Activated T-helper 1 cell treated with anti-CD3 and anti-CD28 coated beads, Interleukin-2, amount 50 U/mL, for 16 hours (primary cell): Measurements from ENCODE around the gene TMEM126A.
"Not testable (repeated sequence)": the region's sequence is repeated elsewhere in the genome, so short reads cannot be mapped to it uniquely, and the experiment has no call there.

Experiments used
- DNase-seq, 2 donors: peaks; one replicate each; pipeline ENCODE4 v3.0.0-alpha.2; 2020; ENCODE audit warnings: low read depth in 1 of 2, low spot score in 1 of 2

TMEM126A gene

DNA sequence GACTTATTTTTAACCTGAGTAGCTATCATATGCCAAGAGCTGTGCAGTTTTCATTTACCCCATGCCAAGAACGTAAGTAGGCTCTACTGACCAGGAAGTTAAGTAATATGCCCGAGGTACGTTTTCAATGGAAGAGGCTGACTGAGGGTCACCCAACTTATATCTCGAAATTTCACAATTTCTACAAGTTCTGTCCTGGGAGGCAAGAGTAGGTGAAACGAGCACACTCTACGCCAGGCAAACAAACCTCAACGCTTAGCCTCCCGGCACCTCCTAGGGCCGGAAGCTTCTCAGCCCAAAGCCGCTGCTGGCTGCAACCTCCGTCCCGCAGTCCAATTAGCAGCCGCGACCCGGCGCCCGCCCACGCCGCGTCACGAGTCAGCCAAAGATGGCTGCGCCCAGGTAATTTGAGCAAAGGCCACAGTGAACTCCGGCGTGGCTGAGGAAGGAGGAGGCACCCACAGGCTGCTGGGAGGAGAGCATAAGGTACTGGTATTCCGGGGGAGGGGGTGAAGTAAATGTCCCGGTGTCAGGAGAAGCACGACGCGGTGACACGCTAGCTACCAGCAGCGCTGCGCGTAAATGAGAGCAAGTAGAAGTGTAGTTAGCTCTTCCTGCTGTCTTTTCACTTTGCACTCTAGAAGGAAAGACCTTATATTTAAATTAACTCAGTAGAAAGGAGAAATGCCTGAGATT lies at the start of gene TMEM126A:
TSS of gene TMEM126A (plus strand) at position 364 of the 696 bp plus-strand sequence. CDS start 2,289 bp downstream, outside the sequence.
- peak; percentile 80 to 84 for DNase-seq

DNA sequence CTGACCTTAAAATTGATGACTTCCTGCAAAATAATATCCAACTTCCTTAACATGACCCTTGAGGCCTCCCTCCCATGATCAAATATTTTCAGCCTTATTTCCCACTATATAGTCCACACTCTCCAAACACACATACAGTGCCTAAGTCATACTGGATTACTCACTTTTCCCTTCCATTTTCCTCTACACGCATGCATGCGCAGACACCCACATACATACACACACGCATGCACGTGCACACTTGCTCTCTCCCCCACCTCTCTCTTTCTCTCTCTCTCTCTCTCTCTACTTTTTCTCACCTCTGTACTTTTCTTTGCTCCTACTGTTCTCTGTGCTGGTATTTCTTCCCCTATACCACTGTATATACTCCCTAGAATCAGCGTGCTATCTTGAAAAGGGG lies 48.7 kb upstream of the TMEM126A start:
- DNase-seq = no peak

DNA sequence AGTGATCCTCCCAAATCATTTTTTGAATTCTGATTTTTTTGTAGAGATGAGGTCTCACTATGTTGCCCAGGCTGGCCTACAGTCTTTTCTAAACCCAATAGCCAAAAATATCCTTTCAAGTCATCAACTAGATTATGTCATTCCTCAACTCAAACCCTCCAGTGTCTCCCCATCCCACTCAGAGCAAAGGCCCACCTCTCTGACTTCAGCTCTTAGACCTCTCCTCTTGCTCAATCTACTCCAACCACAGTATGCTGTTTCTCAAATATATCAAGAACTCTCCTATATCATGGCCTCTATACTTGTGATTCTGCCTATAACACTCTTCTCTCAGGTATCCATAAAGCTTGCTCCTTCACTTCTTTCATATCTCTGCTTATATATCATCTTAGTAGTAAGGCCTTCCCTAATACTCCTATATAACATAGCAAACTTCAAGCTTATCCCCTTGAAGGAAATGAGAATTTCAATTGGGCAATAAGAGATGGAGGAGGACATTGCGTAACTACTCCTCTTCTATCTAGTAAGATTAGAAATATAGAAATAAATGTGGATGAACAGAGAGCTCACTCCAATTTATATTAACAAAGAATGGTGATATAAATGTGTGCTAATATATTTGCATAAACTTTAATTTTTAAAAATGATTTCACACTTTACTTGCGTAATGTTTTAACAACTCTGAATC lies 45.1 kb upstream of the TMEM126A start:
- no peak for DNase-seq

DNA sequence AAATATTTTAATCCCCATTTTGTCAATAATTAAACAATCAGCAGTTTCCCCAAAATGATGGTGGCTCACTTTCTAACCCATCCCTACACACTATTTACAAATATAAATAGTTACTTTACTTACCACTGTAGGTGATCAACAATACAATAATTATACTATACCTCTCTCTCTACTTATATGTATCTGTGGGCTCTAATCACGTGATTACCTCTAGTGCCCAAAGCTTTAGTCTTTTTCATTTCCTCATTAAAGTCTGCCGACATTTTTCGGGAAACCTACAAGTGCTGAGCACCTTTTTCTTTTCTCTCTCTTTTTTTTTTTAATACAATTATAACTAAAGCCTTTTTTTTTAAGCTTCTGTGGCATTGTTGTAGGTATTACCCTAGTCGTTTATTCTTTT lies 44.5 kb upstream of the TMEM126A start:
- DNase-seq = no peak

DNA sequence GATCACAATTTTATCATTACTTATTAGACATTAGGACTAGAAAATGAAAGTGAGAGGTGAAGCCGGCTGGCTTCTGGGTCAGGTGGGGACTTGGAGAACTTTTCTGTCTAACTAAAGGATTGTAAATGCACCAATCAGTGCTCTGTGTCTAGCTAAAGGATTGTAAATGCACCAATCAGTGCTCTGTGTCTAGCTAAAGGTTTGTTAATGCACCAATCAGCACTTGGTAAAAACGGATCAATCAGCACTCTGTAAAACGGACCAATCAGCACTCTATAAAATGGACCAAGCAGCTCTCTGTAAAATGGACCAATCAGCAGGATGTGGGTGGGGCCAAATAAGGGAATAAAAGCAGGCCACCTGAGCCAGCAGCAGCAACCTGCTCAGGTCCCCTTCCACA lies 41.5 kb upstream of the TMEM126A start:
- not testable (repeated sequence) for DNase-seq

DNA sequence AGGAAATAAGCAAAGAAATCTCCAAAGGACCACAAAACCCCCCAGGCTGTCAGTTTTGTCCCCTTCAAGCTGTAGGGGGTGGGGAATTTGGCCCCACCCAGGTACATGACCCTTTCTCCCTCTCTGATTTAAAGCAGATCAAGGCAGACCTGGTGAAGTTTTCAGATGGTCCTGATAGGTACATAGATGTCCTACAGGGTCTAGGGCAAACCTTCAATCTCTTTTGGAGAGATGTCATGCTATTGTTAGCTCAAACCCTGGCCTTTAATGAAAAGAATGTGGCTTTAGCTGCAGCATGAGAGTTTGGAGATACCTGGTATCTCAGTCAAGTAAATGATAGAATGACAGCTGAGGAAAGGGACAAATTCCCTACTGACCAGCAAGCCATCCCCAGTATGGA lies 39.1 kb upstream of the TMEM126A start:
- DNase-seq = not testable (repeated sequence)

DNA sequence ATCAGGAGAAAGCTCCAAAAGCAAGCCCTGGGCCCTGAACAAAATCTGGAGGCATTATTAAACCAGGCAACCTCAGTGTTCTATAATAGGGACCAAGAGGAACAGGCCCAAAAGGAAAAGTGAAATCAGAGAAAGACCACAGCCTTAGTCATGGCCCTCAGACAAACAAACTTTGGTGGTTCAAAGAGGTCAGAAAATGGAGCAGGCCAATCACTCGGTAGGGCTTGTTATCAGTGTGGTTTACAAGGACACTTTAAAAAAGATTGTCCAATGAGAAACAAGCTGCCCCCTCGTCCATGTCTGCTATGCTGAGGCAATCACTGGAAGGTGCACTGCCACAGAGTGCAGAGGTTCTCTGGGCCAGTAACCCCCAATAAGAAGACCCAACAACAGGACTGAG lies 38.5 kb upstream of the TMEM126A start:
- not testable (repeated sequence) for DNase-seq

DNA sequence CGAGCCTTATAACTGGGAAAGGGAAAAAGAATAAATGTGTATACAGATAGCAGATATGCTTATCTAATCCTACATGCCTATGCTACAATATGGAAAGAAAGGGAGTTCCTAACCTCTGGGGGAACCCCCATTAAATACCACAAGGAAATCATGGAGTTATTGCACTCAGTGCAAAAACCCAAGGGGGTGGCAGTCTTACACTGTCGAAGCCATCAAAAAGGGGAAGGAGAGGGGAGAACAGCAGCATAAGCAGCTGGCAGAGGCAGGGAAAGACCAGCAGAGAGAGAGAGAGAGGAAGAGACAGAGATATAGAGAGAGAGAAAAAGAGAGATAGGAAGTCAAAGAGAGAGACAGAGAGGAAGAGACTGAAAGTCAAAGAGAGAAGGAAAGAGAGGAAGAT lies 36.1 kb upstream of the TMEM126A start:
- not testable (repeated sequence) for DNase-seq

DNA sequence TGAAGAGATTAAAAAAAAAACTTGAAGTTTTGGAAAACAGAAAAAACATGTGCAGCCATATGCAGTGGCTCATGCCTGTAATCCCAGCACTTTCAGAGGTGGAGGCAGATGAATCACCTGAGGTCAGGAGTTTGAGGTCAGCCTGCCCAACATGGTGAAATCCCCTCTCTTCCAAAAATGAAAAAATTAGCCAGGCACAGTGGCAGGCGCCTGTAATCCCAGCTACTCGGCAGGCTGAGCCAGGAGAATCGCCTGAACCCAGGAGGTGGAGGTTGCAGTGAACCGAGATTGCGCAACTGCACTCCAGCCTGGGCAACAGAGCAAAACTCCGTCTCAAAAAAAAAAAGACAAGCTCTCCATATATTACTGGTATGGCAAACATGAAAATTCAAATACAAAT lies 28.3 kb upstream of the TMEM126A start:
- no peak for DNase-seq

DNA sequence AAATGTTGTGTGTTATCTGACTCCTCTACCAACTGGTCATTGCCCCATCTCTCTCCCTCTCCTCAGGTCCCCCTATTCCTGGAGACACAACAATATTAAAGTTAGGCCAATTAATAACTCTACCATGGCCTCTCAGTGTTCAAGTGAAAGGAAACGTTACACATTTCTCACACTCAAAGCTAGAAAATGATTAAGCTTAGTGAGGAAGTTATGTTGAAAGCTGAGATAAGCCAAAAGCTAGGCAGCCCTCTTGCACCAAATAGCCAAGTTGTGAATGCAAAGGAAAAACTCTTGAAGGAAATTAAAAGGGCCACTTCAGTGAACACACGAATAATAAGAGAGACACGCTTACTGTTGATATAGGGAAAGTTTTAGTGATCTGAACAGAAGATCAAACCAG lies 27.5 kb upstream of the TMEM126A start:
- DNase-seq = no peak

DNA sequence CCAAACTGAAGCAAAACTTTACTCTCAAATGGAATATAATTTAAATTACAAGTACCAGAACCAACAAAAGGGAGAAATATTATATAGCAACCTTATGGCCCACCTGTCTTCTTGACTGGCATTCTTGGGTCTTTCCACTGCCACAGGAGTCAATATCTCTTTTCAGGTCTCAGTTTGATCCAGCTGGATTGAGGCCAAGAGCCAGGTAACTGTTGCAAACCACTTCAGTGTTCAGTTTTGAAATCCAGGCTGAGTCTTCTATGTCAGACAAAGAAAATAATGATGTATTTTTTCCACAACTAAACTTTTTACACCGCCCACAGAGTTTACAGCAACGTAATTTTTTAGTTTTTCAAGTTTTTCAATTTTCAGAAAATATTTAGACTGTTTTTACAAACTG lies 21.3 kb upstream of the TMEM126A start:
- DNase-seq = no peak

DNA sequence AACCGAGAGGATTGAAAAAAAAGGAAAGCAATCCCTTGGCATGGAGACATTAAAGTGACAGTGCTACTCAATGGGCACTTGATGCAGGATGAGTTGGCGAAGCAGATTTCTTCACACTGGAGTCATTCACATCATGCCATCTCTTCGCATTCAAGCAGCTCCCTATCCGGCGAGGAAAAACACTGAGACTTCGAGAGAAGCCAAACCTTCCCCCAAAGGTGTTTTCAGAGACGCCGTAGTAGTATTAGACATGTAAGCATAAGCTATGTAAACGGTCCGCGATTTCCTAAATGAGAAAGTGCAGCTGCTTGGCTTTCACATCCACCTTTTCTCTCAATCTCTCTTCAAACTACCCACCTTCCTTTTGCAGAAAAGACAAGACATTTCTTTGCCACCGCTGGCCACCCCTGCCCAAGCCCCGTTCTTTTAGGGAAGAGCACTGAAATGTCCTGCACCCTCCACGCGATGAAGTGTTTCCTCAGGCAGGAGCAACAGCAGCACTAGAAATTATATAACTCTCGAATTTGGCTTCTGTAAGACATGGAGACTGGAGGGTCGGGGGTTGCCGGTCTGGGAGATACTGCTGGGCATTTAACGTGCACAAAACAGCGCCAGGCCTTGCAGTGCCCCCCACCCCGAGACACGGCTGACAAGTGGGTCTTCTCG lies 20.3 kb upstream of the TMEM126A start, which contains the start of gene DLG2:
TSS of gene DLG2 (minus strand) at position 13 of the 666 bp plus-strand sequence.
- no peak for DNase-seq

DNA sequence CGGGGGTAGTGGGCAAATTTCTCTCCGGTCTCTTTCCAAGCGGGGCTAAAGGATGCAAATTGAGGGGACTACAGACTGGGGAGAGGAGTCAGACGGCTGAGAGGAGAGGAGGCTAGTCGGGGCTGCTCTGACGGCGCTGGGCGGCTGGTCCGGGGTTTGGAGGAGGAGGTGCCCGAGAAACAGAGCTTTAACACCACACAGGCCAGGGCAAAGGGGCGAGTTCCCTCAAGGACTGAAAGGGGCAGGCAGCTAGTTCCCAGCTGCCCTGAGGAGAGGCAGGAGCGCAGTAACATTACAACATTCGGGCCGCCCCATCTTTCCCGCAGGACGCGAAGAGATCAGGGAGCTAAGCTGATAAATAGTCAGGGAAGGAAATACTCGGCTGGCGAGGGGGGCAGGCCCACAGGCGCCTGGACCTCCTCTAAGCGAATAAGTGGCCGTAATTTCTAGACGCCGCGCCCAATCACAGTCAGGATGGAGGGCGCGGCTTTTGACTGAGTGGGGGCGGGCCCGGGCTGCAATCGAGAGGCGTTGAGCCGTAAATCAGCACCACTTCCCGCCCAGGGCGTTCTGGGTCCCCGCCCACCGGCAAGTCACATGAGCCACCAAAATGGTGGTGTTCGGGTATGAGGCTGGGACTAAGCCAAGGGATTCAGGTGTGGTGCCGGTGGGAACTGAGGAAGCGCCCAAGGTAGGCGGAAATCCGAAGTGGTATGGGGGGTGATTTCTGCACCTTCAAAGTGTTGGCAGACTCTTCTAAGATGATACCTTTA lies 19.6 kb upstream of the TMEM126A start, which contains the start of gene TMEM126B:
TSS of gene TMEM126B (plus strand) at position 596 of the 773 bp plus-strand sequence. CDS start at position 611, 15 bp downstream.
- DNase-seq = peak; percentile 89 to 93

DNA sequence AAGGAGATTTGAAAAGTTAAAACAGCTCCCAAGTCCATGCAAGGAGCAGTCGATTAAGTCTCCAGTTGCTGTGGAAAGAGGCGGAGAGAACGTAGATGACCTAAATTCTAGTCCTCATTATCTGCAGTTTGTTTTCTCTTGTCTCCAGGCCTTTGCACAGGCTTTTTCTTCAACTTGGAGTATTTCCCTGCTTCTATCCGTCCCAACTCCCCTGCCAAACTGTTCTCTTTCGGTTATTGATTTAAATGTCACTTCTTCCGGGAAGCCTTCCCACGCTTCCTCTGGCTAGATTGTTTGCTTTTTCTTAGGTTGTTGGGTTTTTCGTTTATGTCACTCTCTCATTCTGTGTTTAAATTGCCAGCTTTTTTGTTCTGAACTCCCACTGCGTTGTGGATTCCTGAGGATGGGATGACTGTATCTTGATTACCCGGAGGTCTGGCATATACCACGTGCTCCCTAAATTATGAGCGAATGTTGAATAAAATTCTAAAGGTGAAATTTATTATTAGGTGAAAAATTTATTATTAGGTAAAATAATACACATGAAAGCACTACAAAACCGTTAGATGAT lies 18.9 kb upstream of the TMEM126A start:
- DNase-seq = no peak

DNA sequence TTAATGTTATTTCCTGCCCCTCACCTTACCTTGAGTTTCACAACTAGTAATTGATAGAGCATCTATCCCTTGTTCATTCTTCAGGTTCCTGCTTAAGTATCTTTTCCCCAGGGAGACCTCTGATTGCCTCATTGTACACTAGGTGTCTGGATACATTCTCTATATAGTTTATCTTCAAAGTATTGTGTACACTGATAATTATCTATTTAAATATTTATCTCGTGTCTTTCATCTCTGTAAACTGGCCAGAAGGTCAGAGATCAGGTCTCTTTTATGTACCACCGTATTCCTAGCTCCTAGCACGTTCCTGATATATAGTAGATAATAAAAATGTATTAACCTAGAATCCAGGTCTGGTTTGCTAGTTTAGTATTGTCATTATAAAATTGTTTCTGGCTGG lies 13.0 kb upstream of the TMEM126A start:
- DNase-seq = no peak

DNA sequence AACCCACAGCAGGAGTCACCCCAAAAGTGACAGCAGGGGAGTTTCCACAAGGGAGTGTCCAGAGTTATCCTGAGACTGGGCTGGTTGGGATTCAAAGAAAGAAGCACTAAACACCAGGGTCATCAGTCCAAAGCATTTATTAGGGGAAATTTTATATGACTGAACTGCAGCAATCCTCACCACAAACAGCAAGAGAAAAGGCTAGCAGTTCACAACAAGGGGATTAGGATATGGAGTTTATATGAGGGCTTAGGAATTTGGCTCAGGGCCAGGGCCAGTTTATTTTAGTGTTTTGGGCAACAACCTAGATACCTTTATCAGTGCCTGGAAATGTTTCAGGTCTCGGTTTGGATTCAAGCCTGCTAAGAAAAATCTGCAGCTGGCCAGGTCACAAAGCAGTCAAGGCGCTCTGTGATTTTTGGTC lies 4.6 kb upstream of the TMEM126A start:
- no peak for DNase-seq

DNA sequence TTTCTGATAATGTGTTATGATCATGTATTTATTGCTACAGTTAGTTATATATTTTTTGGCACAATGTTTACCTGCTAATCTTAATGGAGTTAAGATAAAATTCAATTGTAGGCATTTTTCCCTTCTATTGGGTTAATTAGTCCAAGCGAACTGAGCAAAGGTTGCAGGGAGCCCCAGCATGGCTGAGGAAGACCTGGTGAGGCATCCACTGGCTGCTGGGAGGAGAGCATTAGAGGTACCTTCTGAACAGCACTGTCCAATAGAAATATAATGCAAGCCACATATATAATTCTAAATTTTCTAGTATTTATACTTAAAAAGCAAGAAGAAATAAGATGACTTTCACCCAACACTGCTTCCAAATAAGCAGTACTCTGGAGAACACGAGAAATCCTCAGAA lies 689 bp upstream of the TMEM126A start:
- no peak for DNase-seq

DNA sequence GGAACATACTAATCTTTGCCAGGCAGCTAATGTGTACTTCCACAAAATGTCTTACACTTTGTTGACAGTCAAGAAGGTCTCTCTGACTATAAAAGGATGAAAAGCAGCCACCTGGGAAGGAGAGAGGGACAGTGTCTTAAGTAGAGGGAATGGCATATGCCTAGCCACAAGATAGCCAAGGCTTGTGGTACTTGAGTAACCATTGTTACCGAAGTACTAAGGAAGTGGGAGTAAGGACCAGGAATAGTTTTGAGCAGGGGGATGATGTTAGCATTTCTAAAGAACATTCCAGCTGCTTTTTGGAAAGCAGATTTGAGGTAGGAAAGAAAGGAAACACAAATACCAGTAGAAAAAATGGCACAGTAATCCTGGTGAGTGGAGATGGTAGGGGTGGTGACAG lies 3.4 kb downstream of the TMEM126A start:
- no peak for DNase-seq

DNA sequence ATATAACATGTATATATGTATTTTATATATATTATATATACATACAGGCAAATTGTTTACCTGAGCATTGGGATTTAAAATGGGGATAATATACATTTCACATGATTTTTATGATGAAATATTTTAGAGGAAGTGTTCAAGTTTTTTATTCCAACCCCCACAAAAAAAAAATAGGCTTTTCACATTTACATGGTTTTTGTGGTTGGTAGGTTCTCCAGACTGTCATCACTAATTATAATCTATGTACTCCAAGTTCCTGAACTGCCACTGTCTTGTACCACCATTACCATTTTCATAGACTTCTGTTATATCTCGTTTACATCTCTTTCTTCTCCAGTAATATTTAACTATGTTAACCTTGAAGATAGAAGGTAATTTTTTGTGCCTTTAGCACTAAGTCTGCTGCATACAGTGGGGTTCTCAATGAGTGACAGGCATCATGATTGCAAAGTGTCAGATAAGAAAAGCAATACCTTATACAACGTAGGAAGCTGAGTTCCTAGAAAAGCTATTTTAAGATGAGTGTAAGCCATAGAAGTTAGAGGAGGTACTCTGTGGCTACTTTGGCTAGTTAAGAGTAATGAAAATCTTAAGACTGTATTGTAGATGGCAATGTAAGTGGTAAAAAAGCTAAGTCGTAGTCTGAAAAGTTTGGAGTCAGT lies 5.2 kb downstream of the TMEM126A start:
- no peak for DNase-seq

DNA sequence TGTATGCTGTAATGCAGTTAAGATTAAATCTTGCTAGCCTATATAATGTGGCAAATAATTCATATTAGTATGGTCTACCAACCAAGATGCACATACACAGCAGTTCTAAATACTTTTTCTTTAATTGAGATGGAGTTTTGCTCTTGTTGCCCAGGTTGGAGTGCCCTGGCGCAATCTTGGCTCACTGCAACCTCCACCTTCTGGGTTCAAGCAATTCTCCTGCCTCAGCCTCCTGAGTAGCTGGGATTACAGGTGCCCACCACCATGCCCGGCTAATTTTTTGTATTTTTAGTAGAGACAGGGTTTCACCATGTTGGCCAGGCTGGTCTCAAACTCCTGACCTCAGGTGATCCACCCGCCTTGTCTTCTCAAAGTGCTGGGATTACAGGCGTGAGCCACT lies 6.6 kb downstream of the TMEM126A start:
- not testable (repeated sequence) for DNase-seq
